C4-2B (cell line): Measurements from ENCODE around the gene LILRB2.
"Not testable (repeated sequence)": the region's sequence is repeated elsewhere in the genome, so short reads cannot be mapped to it uniquely, and the experiment has no call there.

Experiments
- ZFX ChIP-seq: fragments of 450-650 bp; IDR thresholded peaks from 2 replicates; pipeline ENCODE4 v1.6.1; 2017
- TF ChIP-seq, protein P1 (sequence below): fragments of 450-650 bp; conservative IDR thresholded peaks from 2 replicates; pipeline ENCODE4 v1.5.1; 2017; ENCODE audit warnings: mild to moderate bottlenecking

DNA sequence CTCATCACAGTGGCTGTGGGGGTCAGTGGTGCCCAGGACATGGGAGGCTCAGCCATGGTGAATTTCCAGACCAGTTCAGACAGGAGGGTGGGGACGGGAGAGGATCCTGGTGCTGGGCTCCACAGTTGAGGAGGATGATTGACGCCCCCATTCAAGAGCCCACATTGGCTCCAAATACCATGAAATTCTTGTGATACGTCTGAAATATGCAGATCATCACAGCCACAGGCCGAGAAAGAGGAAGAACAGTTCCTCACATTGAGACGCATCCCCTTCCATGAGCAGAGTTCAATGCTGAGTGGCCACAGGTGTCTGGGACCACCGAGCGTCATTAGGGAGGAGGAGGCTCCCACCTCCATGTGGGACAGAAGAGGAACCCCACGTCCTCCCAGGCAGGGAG lies 37.1 kb downstream of the LILRB2 start:
- TF ChIP-seq, protein P1, sequence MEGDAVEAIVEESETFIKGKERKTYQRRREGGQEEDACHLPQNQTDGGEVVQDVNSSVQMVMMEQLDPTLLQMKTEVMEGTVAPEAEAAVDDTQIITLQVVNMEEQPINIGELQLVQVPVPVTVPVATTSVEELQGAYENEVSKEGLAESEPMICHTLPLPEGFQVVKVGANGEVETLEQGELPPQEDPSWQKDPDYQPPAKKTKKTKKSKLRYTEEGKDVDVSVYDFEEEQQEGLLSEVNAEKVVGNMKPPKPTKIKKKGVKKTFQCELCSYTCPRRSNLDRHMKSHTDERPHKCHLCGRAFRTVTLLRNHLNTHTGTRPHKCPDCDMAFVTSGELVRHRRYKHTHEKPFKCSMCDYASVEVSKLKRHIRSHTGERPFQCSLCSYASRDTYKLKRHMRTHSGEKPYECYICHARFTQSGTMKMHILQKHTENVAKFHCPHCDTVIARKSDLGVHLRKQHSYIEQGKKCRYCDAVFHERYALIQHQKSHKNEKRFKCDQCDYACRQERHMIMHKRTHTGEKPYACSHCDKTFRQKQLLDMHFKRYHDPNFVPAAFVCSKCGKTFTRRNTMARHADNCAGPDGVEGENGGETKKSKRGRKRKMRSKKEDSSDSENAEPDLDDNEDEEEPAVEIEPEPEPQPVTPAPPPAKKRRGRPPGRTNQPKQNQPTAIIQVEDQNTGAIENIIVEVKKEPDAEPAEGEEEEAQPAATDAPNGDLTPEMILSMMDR: not testable (repeated sequence)
- not testable (repeated sequence) for TF ChIP-seq ZFX
